Mucosa of descending colon (tissue), 3 donors: ENCODE data around the gene CIT. TPM values are rescaled to one million over a fixed set of nuclear protein-coding genes. Genes with fewer than 3 reads are reported as not detected.

Experiments used
- ATAC-seq: fragments of 200-7000 bp; cut with Tn5 transposase; one replicate; pipeline ENCODE4 v1.9.1; 2020; ENCODE audit warnings: mild to moderate bottlenecking, moderate library complexity
- DNase-seq, 3 donors: peaks; one replicate each; pipeline ENCODE4 v3.0.0-alpha.2; 2020
- H3K36me3 ChIP-seq: fragments of 200-600 bp; one replicate; pipeline ENCODE4 v1.8.0; 2021; ENCODE audit warnings: low read depth, mild to moderate bottlenecking
- H3K4me1 ChIP-seq: fragments of 200-600 bp; one replicate; pipeline ENCODE4 v1.8.0; 2021; ENCODE audit warnings: low read depth, mild to moderate bottlenecking
- H3K4me3 ChIP-seq: fragments of 200-600 bp; one replicate; pipeline ENCODE4 v1.8.0; 2021; ENCODE audit warnings: mild to moderate bottlenecking
- H3K9me3 ChIP-seq: fragments of 200-600 bp; one replicate; pipeline ENCODE4 v1.8.0; 2021; ENCODE audit warnings: mild to moderate bottlenecking
- intact Hi-C, 2 donors: fragments of 100-400 bp; cut with DNase I in 1 of 2; cut with micrococcal nuclease in 1 of 2; formaldehyde crosslinking; loops; one replicate each; pipeline versions ENCODE4 v1.11.0 to v1.11.1; 2022; cut with DNase I, micrococcal nuclease
- total RNA-seq, 3 donors: library from RNA; stranded (reverse); fragmentation: NEBNext Ultra II Directional in 2 of 3; extraction: Animal tissue kit (Norgen Biotek cat#: 25700) in 2 of 3; gene quantifications; one replicate each; pipeline versions ENCODE4 v1.2.1 to v1.2.4, GENCODE V29; 2021 to 2023
- TF ChIP-seq, protein P1 (sequence below): fragments of 200-600 bp; IDR thresholded peaks from one replicate; pipeline ENCODE4 v1.8.0; 2022; ENCODE audit warnings: antibody characterized with exemption, mild to moderate bottlenecking
- donor health status: DM: no; HTN: no; CAD: no; lungs with moderate emphysema.
- donor health status: DM: no; HTN: no; CAD: no.
- donor health status: DM: no; HTN: yes; CAD: no.

CIT gene
- total RNA-seq, 3 donors from 2014 or later: 7.5 to 20.5 (median 11.2) TPM

DNA sequence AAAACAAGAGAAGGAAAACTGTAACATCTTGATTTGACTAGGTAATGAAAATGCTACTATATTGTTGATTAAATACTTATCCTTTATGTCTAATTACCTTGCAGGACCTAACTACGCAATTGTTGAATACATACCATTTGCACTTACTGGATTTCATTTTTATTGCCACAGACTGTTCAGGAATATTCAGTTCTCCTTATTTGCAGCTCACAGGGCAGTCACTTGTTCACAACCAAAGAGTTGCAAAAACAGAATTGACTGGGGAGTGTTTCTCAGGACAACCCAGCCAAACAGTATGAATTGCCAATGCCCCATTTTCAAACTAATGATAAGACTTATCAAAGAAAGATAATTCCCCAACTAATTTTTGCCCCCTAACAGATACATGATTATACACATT lies 49.4 kb downstream of the CIT start:
- ATAC-seq: no peak
- H3K4me1 ChIP-seq: no peaks in the 10 kb centered on the region
- intact Hi-C loops: no loop called here
- TF ChIP-seq, protein P1, sequence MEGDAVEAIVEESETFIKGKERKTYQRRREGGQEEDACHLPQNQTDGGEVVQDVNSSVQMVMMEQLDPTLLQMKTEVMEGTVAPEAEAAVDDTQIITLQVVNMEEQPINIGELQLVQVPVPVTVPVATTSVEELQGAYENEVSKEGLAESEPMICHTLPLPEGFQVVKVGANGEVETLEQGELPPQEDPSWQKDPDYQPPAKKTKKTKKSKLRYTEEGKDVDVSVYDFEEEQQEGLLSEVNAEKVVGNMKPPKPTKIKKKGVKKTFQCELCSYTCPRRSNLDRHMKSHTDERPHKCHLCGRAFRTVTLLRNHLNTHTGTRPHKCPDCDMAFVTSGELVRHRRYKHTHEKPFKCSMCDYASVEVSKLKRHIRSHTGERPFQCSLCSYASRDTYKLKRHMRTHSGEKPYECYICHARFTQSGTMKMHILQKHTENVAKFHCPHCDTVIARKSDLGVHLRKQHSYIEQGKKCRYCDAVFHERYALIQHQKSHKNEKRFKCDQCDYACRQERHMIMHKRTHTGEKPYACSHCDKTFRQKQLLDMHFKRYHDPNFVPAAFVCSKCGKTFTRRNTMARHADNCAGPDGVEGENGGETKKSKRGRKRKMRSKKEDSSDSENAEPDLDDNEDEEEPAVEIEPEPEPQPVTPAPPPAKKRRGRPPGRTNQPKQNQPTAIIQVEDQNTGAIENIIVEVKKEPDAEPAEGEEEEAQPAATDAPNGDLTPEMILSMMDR: no peak
- no peak for DNase-seq
- no peak overlapping the region for H3K4me3 ChIP-seq
- H3K9me3 ChIP-seq: no peaks in the 10 kb centered on the region
- no peaks in the 10 kb centered on the region for H3K36me3 ChIP-seq

DNA sequence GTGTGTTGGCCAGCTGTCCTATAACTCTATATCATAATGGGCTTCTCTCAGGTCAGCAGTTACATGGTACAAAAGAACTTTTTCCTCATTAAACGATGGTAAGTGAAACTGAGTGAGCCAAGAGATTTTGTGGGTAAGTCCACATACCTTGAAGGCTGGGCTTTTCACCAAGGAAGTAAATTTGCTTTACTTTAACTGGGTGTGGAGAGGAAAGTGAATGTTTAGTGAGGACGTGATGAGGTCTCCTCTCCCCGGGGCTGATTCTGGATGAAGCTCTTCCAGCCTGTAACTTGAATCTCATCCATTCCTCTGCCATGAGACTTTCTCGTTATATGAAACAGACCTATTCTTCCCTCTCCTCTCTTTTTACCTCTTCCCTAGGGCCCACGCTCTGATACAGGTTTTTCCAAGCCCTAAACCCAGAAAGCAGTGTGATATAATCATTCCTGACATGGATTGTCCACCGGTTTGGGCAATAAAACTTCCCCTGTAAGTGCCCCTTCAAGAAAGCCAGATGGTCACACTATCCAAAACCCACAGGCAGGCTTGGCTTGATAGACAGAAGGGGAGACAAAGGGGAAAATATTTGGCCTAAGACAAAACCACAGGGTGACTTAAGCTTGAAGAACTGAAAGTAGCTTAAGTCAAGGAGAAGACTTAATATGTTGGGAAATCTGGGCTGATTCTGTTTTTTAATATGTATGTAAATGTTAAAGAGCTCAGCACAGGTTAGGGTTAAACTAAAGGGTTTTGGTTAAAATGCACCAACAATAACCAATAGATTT lies 50.3 kb downstream of the CIT start:
- TF ChIP-seq, protein P1: no peak
- no peak overlapping the region for H3K4me3 ChIP-seq
- H3K4me1 ChIP-seq: no peaks in the 10 kb centered on the region
- DNase-seq (no peak), ATAC-seq (no peak)
- no peaks in the 10 kb centered on the region for H3K36me3 ChIP-seq
- H3K9me3 ChIP-seq: no peaks in the 10 kb centered on the region
- intact Hi-C loops: no loop called here

DNA sequence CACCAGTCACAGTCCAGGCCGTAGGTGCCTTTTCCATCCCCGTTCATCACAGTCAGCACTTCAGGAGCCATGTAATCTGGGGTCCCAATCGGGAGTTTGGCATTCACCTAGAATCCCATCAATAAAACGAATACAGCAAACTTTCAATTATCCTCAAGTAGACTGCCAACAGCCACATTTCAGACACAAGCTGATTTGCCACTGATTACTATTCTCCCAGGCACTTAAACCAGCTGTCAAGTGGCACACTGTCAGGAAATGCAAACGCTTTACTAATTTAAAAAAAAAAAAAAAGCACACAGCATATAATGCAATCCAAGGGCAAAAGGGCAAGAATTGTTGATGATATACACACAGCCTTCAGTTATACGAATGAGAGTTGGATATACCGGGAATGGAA lies 51.9 kb downstream of the CIT start:
- intact Hi-C loops: no loop called here
- no peaks in the 10 kb centered on the region for H3K36me3 ChIP-seq
- TF ChIP-seq, protein P1: no peak

DNA sequence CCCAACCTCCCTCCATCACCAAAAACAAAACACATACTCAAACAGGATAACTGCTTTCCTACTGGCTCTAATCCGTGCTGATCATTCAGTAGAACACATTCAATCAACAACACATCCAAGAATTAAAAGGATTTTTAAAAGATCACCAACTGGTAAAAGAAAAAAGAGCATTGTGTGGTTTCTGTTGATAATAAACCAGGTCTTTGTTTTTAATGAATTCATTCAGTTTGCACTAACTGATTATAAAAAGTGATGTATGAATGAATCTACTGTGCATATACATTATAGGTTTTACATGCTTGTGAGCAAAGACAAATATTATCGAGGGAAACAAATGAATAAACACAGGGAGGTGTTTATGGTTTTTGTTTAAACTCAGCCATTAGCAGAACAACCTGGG lies 55.1 kb downstream of the CIT start:
- Histone ChIP-seq H3K36me3 (no peaks in the 10 kb centered on the region), H3K9me3 (no peaks in the 10 kb centered on the region), H3K4me3 (no peak overlapping the region), H3K4me1 (no peaks in the 10 kb centered on the region)
- TF ChIP-seq, protein P1: no peak
- no peak for ATAC-seq
- DNase-seq: no peak
- intact Hi-C loops: no loop called here

More for the DNA sequence above, 51.9 kb downstream of the CIT start:
- ATAC-seq (no peak), DNase-seq (no peak)
- Histone ChIP-seq H3K4me1 (no peaks in the 10 kb centered on the region), H3K4me3 (no peak overlapping the region), H3K9me3 (no peaks in the 10 kb centered on the region)

DNA sequence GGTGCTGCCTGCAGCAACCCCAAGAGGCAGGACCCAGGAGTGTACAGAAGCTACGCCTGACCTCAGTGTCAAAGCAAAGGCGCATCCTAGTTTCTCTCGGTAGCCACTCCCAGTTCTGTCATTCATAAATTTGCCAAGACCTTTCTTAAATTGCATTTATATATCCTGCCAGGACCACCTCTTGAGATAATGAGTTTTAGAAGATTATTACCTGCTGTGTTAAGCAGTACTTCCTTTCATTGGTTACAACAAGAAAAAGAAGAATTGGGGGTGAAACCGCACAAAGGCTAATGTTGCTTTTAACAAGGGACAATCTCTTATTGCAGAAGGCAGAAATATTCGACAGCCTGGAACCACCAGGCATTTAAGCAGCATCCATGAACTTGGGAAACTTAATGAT lies 57.8 kb downstream of the CIT start:
- intact Hi-C loops: no loop called here
- H3K4me1 ChIP-seq: no peaks in the 10 kb centered on the region
- TF ChIP-seq, protein P1: no peak
- H3K9me3 ChIP-seq: no peaks in the 10 kb centered on the region
- no peak for DNase-seq
- H3K36me3 ChIP-seq: no peaks in the 10 kb centered on the region
- no peak overlapping the region for H3K4me3 ChIP-seq
- no peak for ATAC-seq
